ENCODE data around the gene DEK.
"Not testable (repeated sequence)": the region's sequence is repeated elsewhere in the genome, so short reads cannot be mapped to it uniquely, and the experiment has no call there.

DNA sequence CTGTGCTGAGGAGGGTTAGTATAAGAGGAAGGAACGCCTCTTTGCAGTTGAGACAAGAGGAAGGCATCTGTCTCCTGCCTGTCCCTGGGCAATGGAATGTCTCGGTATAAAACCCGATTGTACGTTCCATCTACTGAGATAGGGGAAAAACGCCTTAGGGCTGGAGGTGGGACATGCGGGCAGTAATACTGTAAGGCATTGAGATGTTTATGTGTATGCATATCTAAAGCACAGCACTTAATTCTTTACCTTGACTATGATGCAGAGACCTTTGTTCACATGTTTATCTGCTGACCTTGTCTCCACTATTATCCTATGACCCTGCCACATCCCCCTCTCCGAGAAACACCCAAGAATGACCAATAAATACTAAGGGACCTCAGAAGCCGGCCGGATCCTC, 37.2 kb downstream of the DEK start:
- TF ChIP-seq, protein P1, sequence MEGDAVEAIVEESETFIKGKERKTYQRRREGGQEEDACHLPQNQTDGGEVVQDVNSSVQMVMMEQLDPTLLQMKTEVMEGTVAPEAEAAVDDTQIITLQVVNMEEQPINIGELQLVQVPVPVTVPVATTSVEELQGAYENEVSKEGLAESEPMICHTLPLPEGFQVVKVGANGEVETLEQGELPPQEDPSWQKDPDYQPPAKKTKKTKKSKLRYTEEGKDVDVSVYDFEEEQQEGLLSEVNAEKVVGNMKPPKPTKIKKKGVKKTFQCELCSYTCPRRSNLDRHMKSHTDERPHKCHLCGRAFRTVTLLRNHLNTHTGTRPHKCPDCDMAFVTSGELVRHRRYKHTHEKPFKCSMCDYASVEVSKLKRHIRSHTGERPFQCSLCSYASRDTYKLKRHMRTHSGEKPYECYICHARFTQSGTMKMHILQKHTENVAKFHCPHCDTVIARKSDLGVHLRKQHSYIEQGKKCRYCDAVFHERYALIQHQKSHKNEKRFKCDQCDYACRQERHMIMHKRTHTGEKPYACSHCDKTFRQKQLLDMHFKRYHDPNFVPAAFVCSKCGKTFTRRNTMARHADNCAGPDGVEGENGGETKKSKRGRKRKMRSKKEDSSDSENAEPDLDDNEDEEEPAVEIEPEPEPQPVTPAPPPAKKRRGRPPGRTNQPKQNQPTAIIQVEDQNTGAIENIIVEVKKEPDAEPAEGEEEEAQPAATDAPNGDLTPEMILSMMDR (IDR thresholded peaks at IDR 0.05; ENCODE audit: low read depth, low read length): not testable (repeated sequence)
- not testable (repeated sequence) for TF ChIP-seq EZH2phosphoT487 (IDR thresholded peaks at IDR 0.05; ENCODE audit: low read depth)

Data from OCI-LY3 (cell line).